HL-60 (cell line): Measurements from ENCODE around the gene PRM1.

Source experiments
- DNase-seq, 2 experiments: peaks; one replicate each; pipeline ENCODE4 v3.0.0-alpha.2; 2010 to 2020; ENCODE audit warnings: low read depth in 1 of 2, low spot score in 1 of 2
- H3K27ac ChIP-seq: fragments of 250-450 bp; sonication (Bioruptor Pico); replicated peaks from 2 replicates; pipeline ENCODE4 v1.5.1; 2020; ENCODE audit warnings: mild to moderate bottlenecking, moderate library complexity
- H3K27me3 ChIP-seq: fragments of 250-450 bp; sonication (Bioruptor Pico); 2 replicates; pipeline ENCODE4 v1.5.1; 2021; ENCODE audit warnings: mild to moderate bottlenecking, moderate library complexity; ENCODE audit not compliant: insufficient read depth, poor library complexity, severe bottlenecking
- H3K4me3 ChIP-seq: replicated peaks from 2 replicates; pipeline ENCODE4 v1.5.1; 2011; ENCODE audit warnings: mild to moderate bottlenecking, control low read depth, low read length; ENCODE audit not compliant: insufficient read depth
- CTCF ChIP-seq: IDR thresholded peaks from one replicate; pipeline ENCODE4 v1.5.1; 2011; ENCODE audit warnings: low read length, control low read depth, inconsistent platforms; ENCODE audit not compliant: insufficient read depth
- GABPA ChIP-seq: IDR thresholded peaks from 2 replicates; pipeline ENCODE4 v1.6.1; 2012; ENCODE audit warnings: low read depth
- POLR2AphosphoS5 ChIP-seq: IDR thresholded peaks from 2 replicates; pipeline ENCODE4 v1.6.1; 2012; ENCODE audit warnings: low read depth
- REST ChIP-seq: IDR thresholded peaks from 2 replicates; pipeline ENCODE4 v1.6.1; 2012; ENCODE audit warnings: low read depth; ENCODE audit not compliant: insufficient replicate concordance
- SPI1 ChIP-seq: IDR thresholded peaks from 2 replicates; pipeline ENCODE4 v1.6.1; 2012; ENCODE audit warnings: low read depth, mild to moderate bottlenecking, borderline replicate concordance

PRM1 gene

GRCh38 chr16:11326084-11326736 is 45.1 kb upstream of the PRM1 start:
- TF ChIP-seq POLR2AphosphoS5 (no peak), GABPA (no peak), CTCF (no peak), SPI1 (no peak), REST (no peak)
- DNase-seq, result no peak
- no peaks in the 10 kb centered on the region for H3K27me3 ChIP-seq
- no peak overlapping the region for H3K27ac ChIP-seq
- no peak overlapping the region for H3K4me3 ChIP-seq

- no peaks in the 10 kb centered on the region for H3K27me3 ChIP-seq
- no peak overlapping the region for H3K4me3 ChIP-seq
- no peak overlapping the region for H3K27ac ChIP-seq
- TF ChIP-seq REST (no peak), SPI1 (peak; percentile 86), CTCF (no peak), GABPA (no peak)
- DNase-seq, result peak in 1 of 2 experiments; percentile 53
These were observed 44.4 kb upstream of the PRM1 start for GRCh38 chr16:11325404-11326083.

- Histone ChIP-seq H3K27me3 (no peaks in the 10 kb centered on the region), H3K27ac (no peak overlapping the region), H3K4me3 (no peak overlapping the region)
- no peak for DNase-seq
- no peak for TF ChIP-seq SPI1
- no peak for TF ChIP-seq REST
- TF ChIP-seq CTCF, result no peak
- no peak for TF ChIP-seq POLR2AphosphoS5
- TF ChIP-seq GABPA, result no peak
These were observed 42.6 kb upstream of the PRM1 start for GRCh38 chr16:11323551-11324336.
